HG02759 (cell line): ENCODE data around the gene KLB.
A peak's percentile ranks its signal among the peaks of the same experiment; 100 is the strongest.
"Not testable (repeated sequence)": the region's sequence is repeated elsewhere in the genome, so short reads cannot be mapped to it uniquely, and the experiment has no call there.

Experiments used
- ATAC-seq: cut with Tn5 transposase; IDR thresholded peaks from one replicate; pipeline ENCODE4 v1.9.1; 2021; ENCODE audit warnings: mild to moderate bottlenecking, moderate library complexity; ENCODE audit not compliant: unreplicated experiment

Gene KLB

GRCh38 chr4:39425297-39425696 is 18.6 kb downstream of the KLB start:
- not testable (repeated sequence) for ATAC-seq

GRCh38 chr4:39426728-39427127 is 20.0 kb downstream of the KLB start:
- no peak for ATAC-seq

- ATAC-seq, result no peak
Measured at GRCh38 chr4:39427520-39428114, 20.9 kb downstream of the KLB start.

DNA sequence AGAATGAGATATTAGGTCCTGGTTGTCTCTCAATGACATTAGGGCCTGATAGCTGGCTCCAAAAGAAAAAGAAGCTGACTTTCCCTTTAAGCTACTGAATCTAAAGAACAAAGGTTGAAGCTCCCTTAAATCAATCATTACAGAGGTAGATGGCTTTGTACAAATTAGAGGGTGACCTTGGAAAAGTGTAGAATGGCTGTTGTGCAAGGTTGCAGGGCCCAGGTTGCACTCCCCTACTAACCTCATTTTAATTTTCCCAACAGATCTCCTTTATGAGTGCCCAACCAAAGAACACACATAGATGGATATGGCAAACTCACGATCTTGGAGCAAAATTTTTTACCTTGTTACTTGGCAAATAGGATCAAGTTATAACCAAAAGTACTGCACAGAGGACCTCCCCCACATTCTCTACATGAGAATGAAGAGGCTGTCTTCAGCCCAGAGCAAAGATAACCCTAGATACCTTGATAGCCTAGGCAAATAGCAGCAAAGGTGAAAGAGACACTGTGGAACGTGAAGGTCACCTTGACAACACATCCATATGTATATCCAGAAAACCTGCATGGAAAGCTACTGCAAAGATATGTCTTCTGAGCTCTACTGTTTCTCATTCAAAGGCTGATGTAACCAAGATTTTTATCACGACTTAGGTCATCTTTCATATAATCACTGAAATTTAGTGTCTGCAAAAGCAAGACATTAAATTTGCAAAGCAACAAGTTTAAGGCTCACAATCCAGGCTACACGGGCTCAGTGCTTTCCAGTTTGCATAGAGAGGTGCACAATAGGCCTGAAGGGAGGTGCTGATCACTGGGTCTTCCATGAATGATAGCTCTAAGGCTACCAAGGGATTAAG is 23.0 kb downstream of the KLB start:
- no peak for ATAC-seq

GRCh38 chr4:39433878-39434492 is 27.3 kb downstream of the KLB start:
- no peak for ATAC-seq

GRCh38 chr4:39435659-39436563 is 29.2 kb downstream of the KLB start:
- ATAC-seq, result no peak

DNA sequence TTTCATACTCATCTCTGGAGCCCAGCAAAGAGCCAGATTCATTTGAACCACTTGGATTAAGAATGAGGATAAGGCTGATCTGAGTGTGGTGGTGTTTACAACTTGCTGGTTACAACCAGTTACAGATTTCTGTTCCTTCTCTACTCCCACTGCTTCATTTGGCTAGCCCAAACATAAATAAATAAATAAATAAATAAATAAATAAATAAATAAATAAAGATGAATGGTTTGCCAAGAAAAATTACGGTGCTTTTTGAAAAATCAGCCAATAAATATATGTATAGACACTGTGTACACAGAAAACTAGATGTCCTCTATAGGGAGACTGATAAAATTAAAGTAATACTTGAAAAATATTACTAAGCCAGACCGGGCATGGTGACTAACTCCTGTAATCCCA is 34.9 kb downstream of the KLB start:
- no peak for ATAC-seq

- no peak for ATAC-seq
Measured at GRCh38 chr4:39442998-39443397, 36.3 kb downstream of the KLB start.

DNA sequence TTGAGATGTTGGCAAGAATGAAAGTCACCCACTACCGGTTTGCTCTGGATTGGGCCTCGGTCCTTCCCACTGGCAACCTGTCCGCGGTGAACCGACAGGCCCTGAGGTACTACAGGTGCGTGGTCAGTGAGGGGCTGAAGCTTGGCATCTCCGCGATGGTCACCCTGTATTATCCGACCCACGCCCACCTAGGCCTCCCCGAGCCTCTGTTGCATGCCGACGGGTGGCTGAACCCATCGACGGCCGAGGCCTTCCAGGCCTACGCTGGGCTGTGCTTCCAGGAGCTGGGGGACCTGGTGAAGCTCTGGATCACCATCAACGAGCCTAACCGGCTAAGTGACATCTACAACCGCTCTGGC is 39.7 kb downstream of the KLB start:
- no peak for ATAC-seq

DNA sequence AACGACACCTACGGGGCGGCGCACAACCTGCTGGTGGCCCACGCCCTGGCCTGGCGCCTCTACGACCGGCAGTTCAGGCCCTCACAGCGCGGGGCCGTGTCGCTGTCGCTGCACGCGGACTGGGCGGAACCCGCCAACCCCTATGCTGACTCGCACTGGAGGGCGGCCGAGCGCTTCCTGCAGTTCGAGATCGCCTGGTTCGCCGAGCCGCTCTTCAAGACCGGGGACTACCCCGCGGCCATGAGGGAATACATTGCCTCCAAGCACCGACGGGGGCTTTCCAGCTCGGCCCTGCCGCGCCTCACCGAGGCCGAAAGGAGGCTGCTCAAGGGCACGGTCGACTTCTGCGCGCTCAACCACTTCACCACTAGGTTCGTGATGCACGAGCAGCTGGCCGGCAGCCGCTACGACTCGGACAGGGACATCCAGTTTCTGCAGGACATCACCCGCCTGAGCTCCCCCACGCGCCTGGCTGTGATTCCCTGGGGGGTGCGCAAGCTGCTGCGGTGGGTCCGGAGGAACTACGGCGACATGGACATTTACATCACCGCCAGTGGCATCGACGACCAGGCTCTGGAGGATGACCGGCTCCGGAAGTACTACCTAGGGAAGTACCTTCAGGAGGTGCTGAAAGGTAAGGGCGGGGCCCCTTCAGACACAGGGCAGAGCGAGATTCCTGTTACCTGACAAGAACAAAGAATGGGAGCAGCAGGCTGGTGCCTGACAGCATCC is 40.3 kb downstream of the KLB start:
- peak; percentile 95 for ATAC-seq

GRCh38 chr4:39450618-39451017 is 43.9 kb downstream of the KLB start:
- no peak for ATAC-seq

DNA sequence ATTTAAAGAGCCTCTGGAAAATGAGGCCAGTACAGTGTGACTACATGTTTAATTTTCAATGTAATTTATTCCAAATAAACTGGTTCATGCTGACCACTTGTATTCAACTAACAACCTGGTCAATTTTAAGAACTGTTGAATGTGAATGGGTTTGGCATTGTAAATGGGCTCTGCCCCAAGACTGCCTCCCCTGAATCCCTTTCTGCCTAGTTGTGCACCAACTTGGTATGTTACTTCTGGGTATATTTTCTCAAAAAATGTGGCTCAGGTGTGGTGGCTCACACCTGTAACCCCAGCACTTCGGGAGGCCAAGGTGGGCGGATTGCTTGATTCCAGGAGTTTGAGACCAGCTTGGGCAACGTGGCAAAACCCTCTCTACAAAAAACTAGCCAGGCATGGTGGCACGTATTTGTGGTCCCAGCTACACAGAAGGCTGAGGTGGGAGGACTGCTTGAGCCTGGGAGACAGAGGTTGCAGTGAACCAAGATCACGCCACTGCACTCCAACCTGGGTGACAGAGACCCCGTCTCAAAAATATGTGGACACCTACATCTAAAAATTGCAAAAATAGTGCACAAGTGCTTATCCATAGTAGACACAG is 44.8 kb downstream of the KLB start:
- ATAC-seq, result no peak

GRCh38 chr4:39452153-39452859 is 45.6 kb downstream of the KLB start:
- ATAC-seq, result no peak

DNA sequence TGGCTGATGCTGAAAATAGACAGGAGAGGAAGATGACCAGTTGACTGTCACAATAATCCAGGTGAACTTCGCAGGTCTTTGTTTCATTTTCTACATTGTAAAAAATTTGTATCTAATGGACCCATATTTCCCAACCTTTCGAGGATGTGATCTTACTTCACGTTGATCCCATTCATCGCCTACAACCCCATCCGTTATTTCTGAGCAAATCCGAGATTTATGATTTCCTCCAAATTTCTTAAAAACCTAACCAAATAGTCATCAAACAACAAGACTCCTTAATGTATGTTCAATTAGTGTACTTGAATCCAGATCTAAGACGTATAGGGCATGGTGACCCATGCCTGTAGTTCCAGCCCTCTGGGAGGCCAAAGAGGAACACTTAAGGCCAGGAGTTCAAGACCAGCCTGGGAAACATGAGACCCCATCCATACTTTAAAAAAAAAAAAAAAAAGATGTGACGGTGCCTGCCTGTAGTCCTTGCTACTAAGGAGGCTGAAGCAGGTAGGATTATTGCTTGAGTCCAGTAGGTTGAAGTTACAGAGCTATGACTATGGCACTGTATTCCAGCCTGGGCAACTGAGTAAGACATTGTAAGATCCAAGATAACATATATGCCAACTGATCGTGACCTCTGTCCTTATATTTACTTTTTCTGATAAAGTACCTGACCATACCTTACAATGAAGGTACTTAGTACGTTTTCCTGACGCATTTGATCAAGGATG is 46.3 kb downstream of the KLB start:
- no peak for ATAC-seq

- ATAC-seq, result no peak
Measured at GRCh38 chr4:39453738-39454137, 47.0 kb downstream of the KLB start.

DNA sequence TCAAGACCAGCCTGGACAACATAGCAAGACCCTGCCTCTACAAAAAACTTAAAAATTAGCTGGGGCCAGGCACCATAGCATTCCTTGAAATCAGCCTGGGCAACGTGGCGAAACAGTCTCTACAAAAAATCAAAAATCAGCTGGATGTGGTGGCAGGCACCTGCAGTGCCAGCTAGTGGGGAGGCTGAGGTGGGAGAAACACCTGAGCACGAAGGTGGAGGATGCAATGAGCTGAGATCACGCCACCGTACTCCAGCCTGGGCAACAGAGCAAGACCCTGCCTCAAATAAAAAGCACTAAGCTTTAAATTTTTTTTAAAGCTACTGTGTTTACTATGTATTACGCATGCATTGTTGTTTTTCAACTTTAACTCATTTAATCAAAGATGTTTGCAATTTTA is 48.8 kb downstream of the KLB start:
- ATAC-seq, result no peak

GRCh38 chr4:39456946-39457763 is 50.4 kb downstream of the KLB start:
- ATAC-seq, result no peak

GRCh38 chr4:39458161-39458504 is 51.4 kb downstream of the KLB start:
- not testable (repeated sequence) for ATAC-seq
